ENCODE results near the gene AGAP1. TPM values are rescaled to one million over a fixed set of nuclear protein-coding genes. Genes with fewer than 3 reads are reported as not detected.

Gene AGAP1
- total RNA-seq, 1 donor from 2014 or later = 39.4 TPM

- H3K27me3 Mint-ChIP-seq (ENCODE audit: low read depth, unreplicated experiment) = peaks cover 53% of the 10 kb centered on the region
- Histone ChIP-seq H3K27ac (ENCODE audit: low read depth, low read length) (peak within 1 kb of the TSS; percentile 38), H3K4me2 (ENCODE audit: low read length) (peak within 1 kb of the TSS; percentile 90), H3K27me3 (ENCODE audit: insufficient read depth, low read length) (peaks cover 71% of the 10 kb centered on the region), H2AFZ (ENCODE audit: low read depth, low read length) (peak within 1 kb of the TSS; percentile 84), H3K4me3 (ENCODE audit: insufficient read depth, low read depth, low read length) (peak within 1 kb of the TSS; percentile 65), H3K36me3 (ENCODE audit: insufficient read depth, low read length) (no peaks in the 10 kb centered on the region), H3K4me1 (ENCODE audit: insufficient read depth, low read length) (peaks cover 20% of the 10 kb centered on the region), H3K9me3 (ENCODE audit: insufficient read depth, low read depth, low read length) (no peaks in the 10 kb centered on the region), H3K79me2 (ENCODE audit: insufficient read depth, low read length) (peaks cover 5% of the 10 kb centered on the region), H4K20me1 (ENCODE audit: insufficient read depth, low read length) (no peaks in the 10 kb centered on the region), H3K9ac (ENCODE audit: low read length) (peak within 1 kb of the TSS; percentile 75)
- H3K4me1 Mint-ChIP-seq (ENCODE audit: low read depth, unreplicated experiment) = peaks cover 5% of the 10 kb centered on the region
- DNase-seq (ENCODE audit: low read depth) = peak; percentile 42
- peaks cover 30% of the 10 kb centered on the region for H3K9me3 Mint-ChIP-seq (ENCODE audit: unreplicated experiment)
- peaks cover 3% of the 10 kb centered on the region for H3K36me3 Mint-ChIP-seq (ENCODE audit: low read depth, unreplicated experiment)
- H3K4me3 Mint-ChIP-seq (ENCODE audit: unreplicated experiment) = no peak within 1 kb of the TSS
- H3K27ac Mint-ChIP-seq (ENCODE audit: unreplicated experiment) = peak within 1 kb of the TSS; percentile 5
- TF ChIP-seq CTCF (IDR thresholded peaks at IDR 0.05; ENCODE audit: insufficient read depth, low read depth, low read length) (no peak), EZH2 (IDR thresholded peaks at IDR 0.05; ENCODE audit: insufficient read depth, low read length) (peak; percentile 68)
- FAIRE-seq = no peak
Measured at GRCh38 chr2:236168110-236169080, 674.6 kb downstream of the AGAP1 start, which contains the start of gene GBX2. Gene GBX2 (minus strand): TSS chr2:236168386. CDS start chr2:236167971, 415 bp downstream.

GRCh38 chr2:236169151-236169721, 675.4 kb downstream of the AGAP1 start:
- Mint-ChIP-seq H3K4me3 (ENCODE audit: unreplicated experiment) (peak overlapping the region; percentile 34), H3K4me1 (ENCODE audit: low read depth, unreplicated experiment) (peaks cover 8% of the 10 kb centered on the region), H3K36me3 (ENCODE audit: low read depth, unreplicated experiment) (peaks cover 3% of the 10 kb centered on the region), H3K9me3 (ENCODE audit: unreplicated experiment) (peaks cover 36% of the 10 kb centered on the region), H3K27ac (ENCODE audit: unreplicated experiment) (peak overlapping the region; percentile 86), H3K27me3 (ENCODE audit: low read depth, unreplicated experiment) (peaks cover 60% of the 10 kb centered on the region)
- no peaks in the 10 kb centered on the region for H3K36me3 ChIP-seq (ENCODE audit: insufficient read depth, low read length)
- no peaks in the 10 kb centered on the region for H4K20me1 ChIP-seq (ENCODE audit: insufficient read depth, low read length)
- H2AFZ ChIP-seq (ENCODE audit: low read depth, low read length) = peak overlapping the region; percentile 39
- H3K9ac ChIP-seq (ENCODE audit: low read length) = no peak overlapping the region
- H3K79me2 ChIP-seq (ENCODE audit: insufficient read depth, low read length) = peaks cover 5% of the 10 kb centered on the region
- peaks cover 75% of the 10 kb centered on the region for H3K27me3 ChIP-seq (ENCODE audit: insufficient read depth, low read length)
- no peaks in the 10 kb centered on the region for H3K9me3 ChIP-seq (ENCODE audit: insufficient read depth, low read depth, low read length)
- no peak for TF ChIP-seq CTCF (IDR thresholded peaks at IDR 0.05; ENCODE audit: insufficient read depth, low read depth, low read length)
- TF ChIP-seq EZH2 (IDR thresholded peaks at IDR 0.05; ENCODE audit: insufficient read depth, low read length) = peak; percentile 7
- DNase-seq (ENCODE audit: low read depth) (no peak), FAIRE-seq (no peak)
- no peak overlapping the region for H3K27ac ChIP-seq (ENCODE audit: low read depth, low read length)
- peak overlapping the region; percentile 11 for H3K4me3 ChIP-seq (ENCODE audit: insufficient read depth, low read depth, low read length)
- H3K4me1 ChIP-seq (ENCODE audit: insufficient read depth, low read length) = peaks cover 22% of the 10 kb centered on the region
- H3K4me2 ChIP-seq (ENCODE audit: low read length) = peak overlapping the region; percentile 90
